ENCODE results near the gene SERPINB12.

The SERPINB12 gene, protein sequence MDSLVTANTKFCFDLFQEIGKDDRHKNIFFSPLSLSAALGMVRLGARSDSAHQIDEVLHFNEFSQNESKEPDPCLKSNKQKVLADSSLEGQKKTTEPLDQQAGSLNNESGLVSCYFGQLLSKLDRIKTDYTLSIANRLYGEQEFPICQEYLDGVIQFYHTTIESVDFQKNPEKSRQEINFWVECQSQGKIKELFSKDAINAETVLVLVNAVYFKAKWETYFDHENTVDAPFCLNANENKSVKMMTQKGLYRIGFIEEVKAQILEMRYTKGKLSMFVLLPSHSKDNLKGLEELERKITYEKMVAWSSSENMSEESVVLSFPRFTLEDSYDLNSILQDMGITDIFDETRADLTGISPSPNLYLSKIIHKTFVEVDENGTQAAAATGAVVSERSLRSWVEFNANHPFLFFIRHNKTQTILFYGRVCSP

DNA sequence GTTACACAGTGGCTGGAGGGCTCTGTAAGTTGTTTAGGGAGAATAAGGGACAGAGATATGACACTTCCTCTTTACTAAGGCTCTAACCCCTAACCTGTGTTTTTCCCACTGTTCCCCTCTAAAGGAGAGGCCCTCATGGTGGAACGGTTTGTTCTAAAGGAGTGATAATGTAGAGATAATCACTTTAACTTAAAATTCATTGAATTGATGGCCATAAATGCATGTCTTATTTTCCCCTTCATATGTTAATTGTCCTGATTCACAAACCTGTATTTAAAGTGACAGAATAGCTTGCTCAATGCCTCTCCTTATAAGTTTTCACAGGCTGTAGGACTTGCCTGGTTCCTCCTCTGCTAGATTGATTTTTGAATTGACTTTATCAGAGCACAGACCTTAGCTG lies at the start of gene SERPINB12:
TSS of gene SERPINB12 (plus strand) at position 301 of the 400 bp plus-strand sequence. CDS start 13,791 bp downstream, outside the sequence.
- in situ Hi-C loops (cut with MboI; ENCODE audit: low sequenced_read_pairs), result no loop called here

DNA sequence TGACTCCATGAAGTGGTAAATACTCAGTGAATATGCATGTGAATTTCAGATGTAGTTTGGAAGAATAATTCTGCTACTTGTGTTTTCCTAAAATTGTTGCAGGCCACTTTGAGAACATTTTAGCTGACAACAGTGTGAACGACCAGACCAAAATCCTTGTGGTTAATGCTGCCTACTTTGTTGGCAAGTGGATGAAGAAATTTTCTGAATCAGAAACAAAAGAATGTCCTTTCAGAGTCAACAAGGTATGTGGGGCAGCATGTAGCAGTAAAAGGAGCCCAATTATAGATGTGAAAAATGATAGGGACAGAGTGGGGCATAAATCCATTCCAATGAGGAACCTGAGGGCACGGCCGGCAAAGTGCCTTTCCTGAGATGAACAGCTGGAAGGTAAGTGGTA lies 49.3 kb upstream of the SERPINB12 start:
- in situ Hi-C loops (cut with MboI; ENCODE audit: low sequenced_read_pairs), result no loop called here

DNA sequence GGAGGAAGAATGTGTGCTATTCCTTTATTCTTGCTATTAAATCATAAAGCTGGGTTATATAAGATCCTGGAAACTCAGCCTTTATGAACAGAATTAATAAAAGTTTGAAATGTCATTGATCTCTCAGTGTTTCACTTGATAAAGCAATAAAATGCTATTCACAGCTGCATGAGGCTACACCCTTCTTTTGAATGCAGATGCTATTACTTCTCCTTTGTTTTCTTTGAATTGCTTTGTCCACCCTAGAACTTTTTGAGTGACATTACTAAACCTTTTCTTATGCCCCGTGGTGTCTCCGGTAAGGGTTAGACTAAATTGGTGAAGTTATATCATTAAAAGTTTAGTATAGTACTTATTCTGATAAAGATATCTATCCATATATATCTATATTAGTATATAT lies 46.5 kb upstream of the SERPINB12 start:
- in situ Hi-C loops (cut with MboI; ENCODE audit: low sequenced_read_pairs), result no loop called here

DNA sequence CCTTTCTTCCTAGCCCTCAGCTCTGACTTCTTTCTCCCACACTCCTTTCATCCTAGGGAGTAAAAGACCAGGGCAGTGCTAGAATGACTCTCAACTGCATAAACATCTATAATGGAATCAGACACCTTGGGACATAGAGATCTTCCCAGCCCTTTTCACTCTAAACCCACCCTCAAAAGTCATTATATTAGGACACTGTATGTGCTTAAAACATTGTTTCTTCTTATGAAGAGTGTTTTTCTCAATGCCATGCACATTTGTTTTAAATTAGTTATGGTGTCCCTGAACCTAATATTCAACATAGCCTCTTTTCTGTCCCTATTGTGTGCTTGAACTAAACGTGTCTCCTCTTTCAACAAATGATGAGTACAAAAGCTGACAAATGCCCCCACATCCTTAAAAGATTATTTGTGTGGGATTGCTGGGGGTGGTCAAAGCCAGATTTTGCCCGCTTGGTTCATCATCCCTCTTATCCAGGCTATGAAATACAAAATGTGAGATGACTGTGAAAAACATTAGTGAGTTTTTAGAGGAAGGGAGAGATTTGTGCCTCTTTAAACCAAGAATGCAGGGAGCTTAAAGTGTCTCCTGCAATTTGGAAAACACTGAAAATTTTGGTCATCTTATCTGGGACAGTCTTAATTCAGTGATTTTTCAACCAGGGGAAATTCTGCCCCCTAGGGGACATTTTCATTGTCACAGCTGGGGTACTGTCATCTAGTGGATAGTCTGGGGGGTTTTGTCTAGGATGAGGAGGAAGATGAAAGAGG lies 36.4 kb upstream of the SERPINB12 start:
- in situ Hi-C loops (cut with MboI; ENCODE audit: low sequenced_read_pairs), result loop anchor here (25.0 kb wide), 1 partner anchor 332 kb away; no protein-coding TSS in a partner anchor

DNA sequence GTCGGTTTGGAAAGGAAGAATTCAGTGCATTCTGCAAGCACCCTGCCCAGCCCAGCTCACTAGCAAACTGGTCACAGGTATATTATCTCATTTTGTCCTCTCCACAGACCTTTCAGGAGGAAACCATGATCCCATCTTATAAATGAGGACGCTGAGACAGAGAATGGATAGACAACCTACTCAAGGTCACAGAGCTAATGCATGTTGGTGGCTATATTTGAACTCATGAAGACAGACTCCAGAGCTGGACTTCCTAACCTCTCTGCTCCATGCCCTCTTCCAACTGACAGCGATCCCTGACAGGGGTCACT lies 35.9 kb upstream of the SERPINB12 start:
- in situ Hi-C loops (cut with MboI; ENCODE audit: low sequenced_read_pairs), result loop anchor here (25.0 kb wide), 1 partner anchor 331 kb away; no protein-coding TSS in a partner anchor

DNA sequence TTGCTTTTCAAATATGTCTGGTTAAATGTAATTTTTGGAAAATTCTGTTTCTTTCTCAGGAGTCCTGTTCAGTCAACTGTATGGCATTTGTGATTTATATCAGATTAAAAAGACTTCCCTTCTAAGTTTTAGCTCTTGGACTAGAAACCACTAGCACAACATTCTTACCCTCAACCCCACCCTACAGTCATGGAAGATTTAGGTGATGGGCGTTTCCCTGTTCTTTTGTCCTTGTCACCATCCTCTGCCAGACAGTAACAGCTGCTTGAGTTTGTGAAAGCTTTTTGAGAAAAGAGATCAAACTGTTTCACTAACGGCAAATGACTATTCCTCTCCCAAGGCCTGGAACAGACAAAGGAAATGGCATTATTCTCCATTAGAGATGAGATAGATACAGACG lies 33.6 kb upstream of the SERPINB12 start:
- in situ Hi-C loops (cut with MboI; ENCODE audit: low sequenced_read_pairs), result loop anchor here (25.0 kb wide), 1 partner anchor 329 kb away; no protein-coding TSS in a partner anchor

DNA sequence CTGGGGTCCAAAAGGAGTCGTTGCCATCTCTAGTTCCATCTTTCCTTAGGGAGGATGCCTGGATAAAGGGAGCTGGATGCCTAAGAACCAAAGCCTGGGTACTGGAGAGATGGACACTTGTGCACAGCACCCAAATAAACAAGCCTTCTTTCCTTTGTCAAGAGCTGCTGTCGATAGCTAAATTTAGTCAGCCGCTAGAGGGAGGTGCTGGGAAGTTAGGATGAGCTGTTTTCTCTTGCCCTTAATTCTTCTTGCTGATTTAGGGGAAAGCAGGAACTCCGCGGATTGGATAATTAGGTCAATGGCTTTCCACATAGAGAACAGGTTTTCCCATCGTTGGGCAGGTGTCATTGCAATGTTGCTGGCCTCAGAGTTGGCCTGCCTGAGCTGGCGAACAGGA lies 30.9 kb upstream of the SERPINB12 start:
- in situ Hi-C loops (cut with MboI; ENCODE audit: low sequenced_read_pairs), result loop anchor here (25.0 kb wide), 1 partner anchor 326 kb away; no protein-coding TSS in a partner anchor

DNA sequence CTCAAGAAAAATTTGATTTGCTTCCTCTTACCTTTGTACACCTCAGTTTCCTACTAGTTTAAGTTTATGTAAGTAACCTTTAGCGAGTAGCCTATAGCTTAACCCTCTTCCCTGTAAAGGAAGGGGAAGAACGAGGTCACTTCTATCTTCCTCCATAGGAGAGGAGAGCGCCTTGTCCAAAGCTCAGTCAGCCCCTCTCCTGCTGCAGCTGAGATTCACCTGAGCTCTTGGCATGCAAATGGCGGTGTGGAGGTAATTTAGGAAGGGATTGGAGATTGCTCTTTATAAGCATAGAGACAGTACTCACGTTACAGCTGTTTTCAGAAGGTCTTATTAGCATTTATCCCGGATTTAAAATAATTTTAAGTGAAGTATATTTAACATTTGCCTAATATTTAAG lies 27.8 kb upstream of the SERPINB12 start:
- in situ Hi-C loops (cut with MboI; ENCODE audit: low sequenced_read_pairs), result loop anchor here (25.0 kb wide), 1 partner anchor 323 kb away; no protein-coding TSS in a partner anchor

DNA sequence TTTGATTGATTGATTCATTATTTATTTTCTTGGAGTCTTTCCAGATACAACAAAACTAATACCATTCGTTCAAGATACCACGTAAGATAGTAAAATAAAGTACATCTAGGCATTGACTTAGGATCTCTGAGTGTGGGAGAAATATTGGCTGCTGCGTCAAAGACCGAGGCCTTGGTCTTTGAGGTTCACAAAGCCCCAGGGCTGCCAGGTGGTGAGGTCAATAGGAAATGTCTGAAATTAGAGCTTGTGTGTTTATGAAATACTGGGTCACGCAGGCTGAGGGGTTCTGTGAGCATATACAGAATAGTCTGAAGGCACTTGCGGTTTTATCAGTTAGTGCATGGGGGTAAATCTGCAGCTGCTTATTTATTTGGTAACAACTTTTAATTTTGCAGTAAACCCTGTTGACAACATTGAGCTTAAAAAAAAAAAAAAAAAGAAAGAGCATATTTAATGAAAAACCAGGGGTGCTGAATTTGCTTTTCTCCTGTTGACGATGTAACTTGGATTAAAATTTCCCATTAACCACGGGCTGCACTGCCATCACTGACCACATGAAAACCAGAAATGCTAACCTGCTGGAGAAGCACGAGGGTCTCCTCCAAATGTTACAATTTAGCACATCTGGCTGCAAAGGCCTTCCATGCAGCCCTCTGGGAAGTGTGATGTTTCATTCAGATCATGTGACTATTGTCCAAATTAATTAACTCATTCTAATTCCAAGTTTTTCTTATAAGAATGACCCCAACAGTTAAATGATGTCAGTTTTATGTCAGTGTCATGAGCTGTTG lies 27.1 kb upstream of the SERPINB12 start:
- in situ Hi-C loops (cut with MboI; ENCODE audit: low sequenced_read_pairs), result loop anchor here (25.0 kb wide), 1 partner anchor 322 kb away; no protein-coding TSS in a partner anchor

DNA sequence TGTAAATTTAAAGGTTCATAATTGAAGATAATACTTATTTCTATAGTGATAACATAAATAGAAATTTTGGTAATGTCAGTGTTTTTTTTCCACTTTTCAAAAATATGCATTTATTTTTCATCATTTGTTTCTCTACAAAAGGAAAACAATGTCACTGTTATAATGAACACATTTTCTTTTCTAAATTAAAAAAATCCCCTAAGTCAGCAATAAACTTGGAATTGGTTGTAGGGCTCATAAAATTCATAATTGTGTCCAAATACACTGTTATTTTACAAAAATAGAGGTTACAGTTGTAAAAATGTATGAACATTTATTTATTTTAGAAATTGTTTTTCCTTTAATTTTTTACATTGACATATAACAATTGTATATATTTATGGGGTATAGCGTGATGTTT lies 26.4 kb upstream of the SERPINB12 start:
- in situ Hi-C loops (cut with MboI; ENCODE audit: low sequenced_read_pairs), result loop anchor here (25.0 kb wide), 1 partner anchor 322 kb away; no protein-coding TSS in a partner anchor

DNA sequence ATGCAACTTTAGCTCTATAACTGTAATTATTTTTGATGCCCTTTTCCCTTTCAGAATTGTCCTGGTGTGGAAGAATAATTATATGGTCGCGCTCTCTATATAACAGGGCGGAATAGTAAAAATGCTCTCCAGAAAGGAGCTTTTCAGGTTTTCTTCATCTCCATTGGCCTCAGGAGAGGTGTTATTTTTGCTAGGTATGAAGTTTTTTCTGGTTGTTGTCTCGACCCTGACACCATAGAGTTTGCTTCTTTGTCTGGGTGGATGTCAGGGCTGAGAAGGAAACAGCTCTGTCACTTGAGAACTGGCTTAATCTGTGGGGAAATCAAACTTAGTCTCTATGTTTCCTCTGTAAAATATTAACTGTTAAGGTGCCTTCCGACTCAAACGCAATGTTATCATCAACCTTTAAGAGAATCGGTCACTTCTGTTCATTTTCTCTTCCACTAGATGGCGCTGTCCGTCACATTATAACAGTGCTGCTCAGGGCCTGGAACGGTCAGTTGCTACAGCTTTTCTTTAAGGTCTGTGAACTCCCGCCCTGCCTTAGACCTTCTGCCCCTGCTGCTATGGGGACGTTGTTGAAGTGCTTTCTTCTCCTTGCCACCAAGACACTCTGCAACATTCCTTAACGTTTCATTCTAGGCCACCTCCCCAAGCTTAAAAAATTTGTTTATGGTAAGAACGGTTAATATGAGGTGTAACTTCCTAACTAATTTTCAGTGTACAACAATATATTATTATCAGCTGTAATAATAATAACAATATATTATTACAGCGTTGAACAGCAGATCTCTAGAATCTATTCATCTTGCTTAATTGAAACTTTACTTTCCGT lies 23.8 kb upstream of the SERPINB12 start:
- in situ Hi-C loops (cut with MboI; ENCODE audit: low sequenced_read_pairs), result loop anchor here (25.0 kb wide), 1 partner anchor 319 kb away; no protein-coding TSS in a partner anchor

DNA sequence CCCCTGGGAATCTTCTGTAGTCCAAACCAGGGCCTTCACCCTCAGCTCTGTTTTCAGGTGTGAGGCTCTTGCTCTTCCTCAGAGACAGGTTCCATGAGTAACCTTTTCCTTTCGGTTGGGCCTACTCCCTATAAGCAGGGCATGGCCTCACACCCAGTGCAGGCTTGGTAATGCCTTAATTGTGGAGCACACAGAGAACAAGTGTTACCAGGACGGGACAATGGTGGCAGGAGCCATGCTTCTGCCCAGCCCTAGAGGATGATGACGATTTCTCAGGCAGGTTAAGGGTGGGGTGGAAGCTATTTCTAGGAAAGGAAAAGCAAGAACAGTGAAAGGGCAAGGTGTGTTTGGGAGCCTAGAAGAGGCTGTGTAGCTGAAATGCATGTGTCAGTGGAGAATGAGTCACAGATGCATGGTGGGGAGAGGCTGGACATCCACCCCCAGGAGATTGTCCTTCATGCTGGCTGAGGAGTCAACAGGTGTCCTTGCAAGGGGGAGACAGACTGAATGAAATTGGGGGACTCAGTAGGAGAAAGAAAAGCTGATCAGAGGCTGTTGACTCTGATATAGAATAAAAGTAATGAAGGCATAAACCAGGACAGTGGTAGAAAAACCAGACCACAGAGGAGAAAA lies 22.0 kb upstream of the SERPINB12 start:
- in situ Hi-C loops (cut with MboI; ENCODE audit: low sequenced_read_pairs), result loop anchor here (25.0 kb wide), 1 partner anchor 317 kb away; no protein-coding TSS in a partner anchor

DNA sequence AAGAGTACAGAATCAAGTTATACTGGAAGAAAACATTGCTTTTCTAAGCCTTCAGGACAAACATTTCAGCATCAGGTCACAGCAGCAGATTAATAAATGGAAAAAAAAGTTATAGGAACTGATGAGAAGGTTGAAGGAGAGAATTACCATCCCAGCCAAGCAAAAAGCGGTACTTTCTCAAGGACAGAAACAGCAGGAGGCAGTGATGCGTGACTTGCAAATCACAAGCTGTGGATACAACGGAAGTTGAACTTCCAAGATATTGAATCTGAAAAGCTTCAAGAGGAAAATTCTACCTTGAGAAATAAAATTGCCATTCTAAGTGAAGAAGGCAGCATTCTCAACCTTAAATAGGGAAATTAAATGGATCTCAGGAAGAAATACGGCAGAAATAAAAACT lies 18.5 kb upstream of the SERPINB12 start:
- in situ Hi-C loops (cut with MboI; ENCODE audit: low sequenced_read_pairs), result loop anchor here (25.0 kb wide), 1 partner anchor 314 kb away; no protein-coding TSS in a partner anchor

DNA sequence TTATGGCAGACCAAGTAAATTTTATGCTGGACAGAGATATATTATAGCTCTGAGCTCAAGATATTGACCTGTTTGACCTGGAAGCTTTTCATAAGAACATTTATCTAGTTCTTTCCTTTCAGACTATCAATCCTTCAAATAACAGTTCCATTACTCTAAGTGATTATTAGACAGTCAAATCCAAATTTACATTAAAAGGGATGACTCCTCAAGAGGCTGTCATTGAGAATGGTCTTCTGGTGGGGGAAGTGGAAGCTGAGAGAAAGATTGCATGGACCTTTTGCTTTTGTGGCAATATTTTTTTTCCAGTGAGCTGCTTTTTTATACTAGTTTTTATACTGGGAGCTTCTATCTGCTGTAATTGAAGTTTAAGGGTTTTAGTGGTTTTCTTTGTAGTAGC lies 14.9 kb upstream of the SERPINB12 start:
- in situ Hi-C loops (cut with MboI; ENCODE audit: low sequenced_read_pairs), result no loop called here

DNA sequence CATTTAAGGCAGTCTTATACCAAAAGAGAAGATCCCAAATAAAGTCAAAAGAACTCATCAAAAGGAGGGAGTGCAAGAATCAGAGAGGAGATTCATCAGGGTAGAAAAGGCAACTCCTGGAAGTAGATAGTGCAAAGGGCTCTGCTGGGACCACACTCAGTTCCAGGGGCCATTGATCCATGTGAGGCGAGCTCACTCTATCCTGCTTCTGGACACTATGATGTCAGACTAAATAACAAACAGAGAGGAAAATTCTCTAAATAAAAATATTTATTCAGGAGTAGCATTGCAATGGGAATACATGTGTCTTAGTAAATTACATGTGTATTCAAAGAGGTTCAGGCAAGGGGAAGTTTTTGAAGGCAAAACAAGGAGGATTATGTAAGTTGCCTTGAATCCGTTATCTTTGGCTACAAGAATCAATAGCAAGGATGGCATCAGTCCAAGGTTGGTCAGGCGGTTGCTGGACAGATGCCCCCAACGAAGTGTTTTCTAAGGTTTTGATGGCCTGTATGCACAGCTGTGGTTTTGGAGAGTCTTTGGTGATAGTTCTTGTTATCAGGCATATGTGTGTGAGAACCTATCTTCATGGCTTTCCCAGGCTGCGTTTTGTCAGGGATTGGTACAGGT lies 13.2 kb upstream of the SERPINB12 start:
- in situ Hi-C loops (cut with MboI; ENCODE audit: low sequenced_read_pairs), result no loop called here

DNA sequence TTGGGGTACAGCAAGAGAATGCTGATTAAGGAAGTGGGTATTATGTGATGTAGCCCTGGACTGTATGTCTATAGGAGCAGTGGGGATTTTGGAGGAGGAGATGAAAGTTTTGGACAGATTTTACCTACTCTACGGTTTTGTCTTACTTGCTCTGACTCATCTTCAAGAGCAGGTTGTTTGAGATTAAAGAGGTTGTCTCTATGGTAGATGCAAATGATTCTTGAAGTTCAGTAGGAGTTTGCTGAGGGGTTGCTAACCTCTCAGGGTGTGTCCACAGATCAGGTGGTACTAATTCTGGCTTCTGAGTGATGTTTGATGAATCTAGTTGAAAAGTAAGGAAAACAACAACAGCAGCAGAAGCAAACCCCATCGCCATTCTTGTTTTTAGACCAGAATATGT lies 9.7 kb upstream of the SERPINB12 start:
- in situ Hi-C loops (cut with MboI; ENCODE audit: low sequenced_read_pairs), result no loop called here

DNA sequence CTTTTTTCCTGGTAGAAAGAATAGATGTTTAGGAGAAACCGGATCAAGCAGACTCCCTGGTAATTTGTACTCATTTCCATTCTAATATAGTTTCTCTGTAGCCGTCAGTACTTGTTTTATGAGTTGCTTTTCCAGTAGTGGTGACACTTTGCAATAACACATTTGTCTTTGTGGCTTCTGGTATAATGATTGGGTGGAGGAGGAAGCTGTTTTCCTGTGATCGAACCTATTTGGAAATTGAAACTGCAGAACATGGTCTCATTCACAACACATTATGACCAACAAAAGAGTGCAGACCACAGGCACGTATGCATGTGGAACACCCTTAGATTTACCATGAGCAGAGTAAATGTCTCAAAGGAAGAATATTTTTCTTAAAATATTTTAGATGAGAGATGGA lies 7.6 kb upstream of the SERPINB12 start:
- in situ Hi-C loops (cut with MboI; ENCODE audit: low sequenced_read_pairs), result no loop called here

DNA sequence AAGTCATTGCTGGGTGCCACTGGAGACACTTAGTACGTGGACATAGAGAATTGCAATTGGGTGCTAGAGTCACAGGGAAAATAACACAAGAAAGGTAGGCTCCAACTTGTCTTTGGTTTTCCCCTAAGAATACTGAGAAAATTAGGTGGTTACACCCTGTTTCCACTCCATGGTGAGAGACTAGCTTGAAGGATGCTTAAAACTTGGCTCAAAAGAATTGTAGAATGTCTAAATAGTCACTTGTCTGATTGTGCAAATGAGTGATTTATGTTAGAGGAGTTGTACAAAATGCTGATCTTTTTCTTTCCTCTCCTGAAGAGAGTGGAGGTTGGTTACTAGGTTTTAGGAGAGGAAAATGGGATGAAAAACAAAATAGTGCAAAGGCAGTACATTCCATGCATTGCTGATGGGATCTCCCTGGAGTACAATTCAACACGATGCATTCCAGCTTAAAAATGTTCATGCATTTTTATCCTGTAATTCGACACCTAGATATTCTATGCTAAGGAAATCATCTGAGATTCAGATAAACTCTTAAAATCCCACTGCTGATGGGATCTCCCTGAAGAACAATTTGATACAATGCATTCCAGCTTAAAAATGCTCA lies 2.2 kb upstream of the SERPINB12 start:
- in situ Hi-C loops (cut with MboI; ENCODE audit: low sequenced_read_pairs), result no loop called here

DNA sequence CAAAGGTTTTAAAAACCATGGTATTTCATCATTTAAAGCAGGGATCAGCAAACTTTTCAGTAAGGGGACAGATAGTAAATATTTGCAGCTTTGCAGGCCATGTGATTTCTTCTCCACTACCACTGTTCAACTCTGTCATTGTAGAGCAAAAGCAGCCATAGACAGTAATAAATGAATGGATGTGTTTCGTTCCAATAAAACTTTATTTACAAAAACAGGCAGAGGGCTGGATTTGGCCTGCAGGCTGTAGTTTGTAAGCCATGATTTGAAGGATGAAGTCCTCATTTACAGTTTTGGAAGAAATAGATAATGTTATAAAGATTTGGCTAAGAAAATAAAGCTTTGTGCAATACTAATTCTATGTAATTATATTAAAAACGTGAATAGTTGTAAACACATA lies 1.8 kb downstream of the SERPINB12 start:
- in situ Hi-C loops (cut with MboI; ENCODE audit: low sequenced_read_pairs), result no loop called here
